Muscle of back (tissue), 11 donors: ENCODE data around the gene DTD1. TPM values are rescaled to one million over a fixed set of nuclear protein-coding genes. Genes with fewer than 3 reads are reported as not detected.
"Not testable (repeated sequence)": the region's sequence is repeated elsewhere in the genome, so short reads cannot be mapped to it uniquely, and the experiment has no call there.

Source experiments
- DNase-seq, 3 donors: peaks; one replicate each; pipeline versions ENCODE4 v3.0.0 to v3.0.0-alpha.2; 2013
- polyA plus RNA-seq, 10 donors: library from polyadenylated mRNA; unstranded; fragments of 120-200 nt; gene quantifications; one replicate each; pipeline ENCODE4 v1.2.1, GENCODE V29; 2013; ENCODE audit not compliant: insufficient read length in 10 of 10

DTD1 gene
- polyA plus RNA-seq, 10 donors, result 13.2 to 20.5 (median 17.4) TPM

DNA sequence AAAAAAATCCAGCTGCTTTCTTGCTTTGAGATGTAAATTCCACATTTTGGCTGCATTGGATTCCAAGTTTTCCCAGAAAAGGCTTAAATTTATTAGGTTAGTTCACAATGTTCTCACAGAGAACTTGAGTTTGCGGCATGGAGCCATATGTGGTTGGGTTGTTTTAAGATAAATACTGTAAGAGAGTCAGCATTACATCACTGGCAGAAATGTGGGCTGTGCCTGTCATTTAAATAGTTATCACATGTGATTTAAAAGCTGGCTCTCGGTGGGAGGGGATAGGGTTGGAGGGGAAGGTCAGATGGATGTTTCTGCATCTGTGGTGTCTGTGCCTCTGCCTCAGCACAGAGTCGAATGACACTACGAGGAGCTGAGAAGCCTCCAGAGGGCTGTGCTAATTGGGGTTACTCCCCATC, 151.9 kb downstream of the DTD1 start:
- DNase-seq, result peak; percentile 60 to 91 (median 74)

DNA sequence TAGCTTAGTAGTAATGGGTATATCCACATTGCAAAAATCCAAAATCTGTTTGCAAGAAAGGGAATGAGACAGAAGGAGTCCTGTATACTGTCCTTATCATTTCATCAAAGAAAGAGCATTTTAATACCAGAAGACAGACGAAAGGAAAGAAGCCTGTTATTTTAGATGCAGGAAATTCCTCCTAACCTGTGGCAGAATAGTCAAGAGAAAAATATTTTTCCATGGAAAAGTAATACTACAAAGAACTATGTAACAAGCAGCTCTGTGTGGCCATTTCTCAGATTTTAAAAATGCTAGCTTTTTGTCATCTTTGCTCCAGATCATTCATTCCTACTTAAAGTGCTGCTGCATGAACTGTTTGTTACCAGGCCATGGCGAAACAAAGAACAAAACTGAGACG, 152.9 kb downstream of the DTD1 start:
- no peak for DNase-seq

DNA sequence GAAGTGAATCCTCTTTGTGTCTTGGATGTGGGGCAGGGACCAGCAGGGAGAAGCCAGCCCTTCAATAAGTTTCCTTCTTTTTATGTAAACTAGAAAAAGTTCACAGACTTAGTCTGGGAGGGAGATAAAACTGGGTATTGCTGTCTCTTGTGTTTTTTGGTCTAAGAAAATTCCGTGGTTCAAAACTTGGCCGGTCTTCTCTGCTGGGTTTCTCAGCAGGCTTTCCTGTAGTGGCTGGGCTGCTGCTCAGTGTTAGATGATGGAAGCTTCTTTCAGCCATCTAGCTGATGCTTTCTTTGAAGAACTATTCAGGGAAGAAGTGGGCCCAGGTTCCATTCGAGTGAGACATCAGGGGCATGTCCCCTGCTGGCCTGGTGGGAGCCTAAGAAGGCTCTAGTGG, 155.0 kb downstream of the DTD1 start:
- no peak for DNase-seq

DNA sequence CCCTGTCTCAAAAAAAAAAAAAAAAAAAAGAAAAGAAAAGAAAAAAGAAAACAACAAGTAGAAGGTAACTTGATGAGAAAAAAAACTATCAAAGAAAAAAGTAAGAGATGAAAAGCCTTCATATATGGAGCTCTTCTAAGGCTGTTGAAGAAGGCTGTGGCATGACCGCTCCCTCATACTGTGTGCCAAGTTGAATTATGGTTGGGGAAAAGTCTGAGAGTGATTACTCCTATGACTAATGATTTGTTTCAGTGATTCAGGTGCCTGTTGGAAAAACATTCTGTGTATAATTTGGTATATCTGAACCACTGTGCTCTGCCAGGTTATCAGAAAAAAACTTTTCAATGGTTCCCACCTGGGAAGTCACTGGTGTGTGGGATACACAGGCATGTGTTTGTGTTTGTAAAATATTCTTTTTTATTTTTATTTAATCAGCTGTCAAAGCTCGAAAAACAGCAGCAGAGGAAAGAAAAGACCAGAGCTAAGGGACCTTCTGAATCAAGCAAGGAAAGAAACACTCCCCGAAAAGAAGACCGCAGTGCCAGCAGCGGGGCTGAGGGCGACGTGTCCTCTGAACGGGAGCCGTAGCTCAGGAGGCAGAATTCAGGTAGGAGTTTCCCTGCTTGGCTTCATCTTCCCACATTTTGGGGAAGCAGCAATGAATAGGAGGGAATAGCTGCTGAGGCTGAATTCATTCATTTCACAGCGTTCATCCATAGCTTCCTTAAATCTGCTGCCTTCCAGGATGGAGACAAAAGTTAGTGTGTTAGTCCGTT, 156.0 kb downstream of the DTD1 start:
- no peak for DNase-seq

DNA sequence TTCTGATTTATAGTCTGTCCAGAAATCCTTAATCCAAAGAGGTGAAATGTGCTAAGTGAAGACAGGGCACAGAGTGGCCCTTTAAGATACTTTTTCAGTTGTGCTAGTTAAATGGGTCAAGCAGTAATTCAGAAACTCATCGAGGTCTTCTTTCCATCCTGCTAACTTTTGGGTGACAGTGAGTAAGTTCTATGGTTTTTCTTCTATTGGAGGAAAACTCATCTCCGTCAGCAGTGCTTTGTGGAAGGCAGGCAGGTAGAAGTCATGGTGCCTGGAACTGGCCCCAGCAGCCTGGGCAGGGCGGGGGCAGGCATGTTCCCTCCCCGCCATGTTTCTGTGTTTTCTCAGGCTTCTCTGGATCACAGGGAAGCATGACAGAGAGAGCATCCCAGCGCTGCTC, 159.2 kb downstream of the DTD1 start:
- no peak for DNase-seq

DNA sequence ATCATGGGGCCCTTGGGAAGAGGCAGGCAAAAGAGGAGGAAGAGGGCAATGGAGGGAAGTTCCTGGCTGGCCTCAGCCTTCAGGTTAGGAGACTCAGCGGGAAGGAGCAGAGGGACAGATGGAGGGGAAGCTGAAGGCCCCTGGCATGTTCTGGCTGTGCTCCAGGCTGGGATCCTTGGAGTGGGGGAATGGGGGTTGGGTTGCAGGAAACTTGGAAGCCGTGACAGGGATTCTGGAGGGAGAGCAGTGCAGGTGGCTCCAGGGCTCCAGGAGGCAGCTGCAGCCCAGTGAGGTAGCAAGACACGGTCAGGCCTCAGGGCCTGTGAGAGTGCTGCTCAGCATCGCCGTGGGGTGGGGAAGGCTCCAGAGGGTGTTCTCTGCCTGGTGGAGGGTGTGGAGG, 161.1 kb downstream of the DTD1 start:
- peak in 2 of 3 donors; percentile 5 to 9 for DNase-seq

DNA sequence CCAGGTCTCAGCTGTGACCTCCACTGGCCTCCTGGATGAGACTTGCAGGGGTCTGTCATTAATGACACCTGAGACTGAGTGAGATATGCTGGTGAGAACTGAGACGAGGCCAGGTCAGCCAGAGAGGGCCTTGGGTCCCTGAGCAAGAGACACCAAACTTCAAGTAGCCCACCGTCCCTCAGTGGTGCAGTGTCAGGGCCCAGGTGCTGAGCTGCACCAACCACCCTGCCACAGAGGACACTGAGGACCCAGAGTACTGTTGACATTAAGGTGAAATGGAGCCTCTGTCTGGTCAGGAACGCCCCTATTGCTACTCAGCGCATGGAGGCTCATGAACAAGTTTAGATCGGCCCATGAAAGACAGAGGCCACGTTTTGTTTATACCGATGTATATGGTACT, 161.7 kb downstream of the DTD1 start:
- no peak for DNase-seq

DNA sequence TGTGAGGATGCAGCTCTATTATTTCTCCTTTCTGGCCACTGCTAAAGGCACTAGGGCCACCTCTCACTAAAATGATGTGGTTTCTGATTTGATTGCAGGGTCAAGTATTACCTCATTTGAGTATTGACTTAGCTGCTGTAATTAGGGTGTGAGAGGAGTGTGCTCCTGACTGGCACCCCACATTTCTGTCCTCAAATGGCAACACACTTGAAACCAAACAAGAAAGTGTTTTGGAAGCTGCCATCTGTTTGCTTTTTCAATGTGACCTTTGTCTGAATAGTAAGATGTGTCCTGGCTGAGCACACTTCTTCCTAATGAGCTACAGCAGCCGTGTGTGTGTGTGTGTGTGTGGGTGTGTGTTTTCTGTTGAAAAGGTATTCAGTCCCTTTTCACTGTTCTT, 162.9 kb downstream of the DTD1 start:
- no peak for DNase-seq

DNA sequence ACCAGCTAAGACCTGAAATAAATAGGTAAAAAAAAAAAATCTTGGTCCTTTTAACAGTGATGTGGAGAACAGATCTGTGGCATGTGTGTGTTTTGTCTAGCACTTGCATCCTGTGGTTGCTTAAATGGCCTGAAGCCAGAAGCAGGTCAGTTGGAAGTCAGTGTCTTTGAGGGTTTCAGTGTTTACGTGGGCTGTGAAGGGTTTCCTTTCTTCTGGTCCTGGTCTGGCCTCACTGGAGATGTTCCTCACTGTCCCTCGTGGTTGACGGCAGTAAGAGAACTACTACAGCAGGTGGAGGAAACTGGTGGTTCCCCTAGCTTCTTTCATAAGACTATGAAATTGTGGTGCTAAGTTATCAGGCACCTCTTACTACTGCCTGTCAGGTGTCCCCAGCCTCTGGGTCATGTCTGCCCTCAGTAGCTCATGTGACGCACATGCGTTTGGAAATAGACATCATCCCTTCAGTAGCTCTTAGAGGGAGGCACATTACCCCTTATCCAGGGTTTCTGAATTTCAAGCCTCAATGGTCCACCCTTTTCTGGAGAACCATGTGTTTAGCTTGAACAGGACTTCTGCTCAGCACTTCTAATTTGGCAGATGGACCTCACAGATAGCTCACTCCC, 166.3 kb downstream of the DTD1 start:
- DNase-seq, result no peak

DNA sequence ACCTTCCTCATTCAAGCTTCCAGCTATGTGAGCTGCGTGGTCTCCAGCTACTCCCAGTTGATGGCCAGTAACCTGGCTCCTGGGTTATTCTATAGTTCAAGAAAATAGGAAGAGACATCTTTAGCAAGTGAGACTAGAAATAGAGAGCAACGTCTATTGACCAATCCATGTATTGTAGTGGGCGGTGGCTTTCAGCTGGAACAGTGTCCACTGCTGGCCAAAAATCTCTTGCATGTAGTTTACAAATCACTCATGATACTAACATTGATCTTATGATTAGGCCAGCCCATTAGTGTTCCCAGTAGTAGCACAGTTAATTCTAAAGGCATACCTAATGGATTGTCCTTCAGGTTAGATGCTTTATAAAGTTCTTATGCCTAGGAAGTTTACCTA, 166.8 kb downstream of the DTD1 start:
- DNase-seq, result no peak

DNA sequence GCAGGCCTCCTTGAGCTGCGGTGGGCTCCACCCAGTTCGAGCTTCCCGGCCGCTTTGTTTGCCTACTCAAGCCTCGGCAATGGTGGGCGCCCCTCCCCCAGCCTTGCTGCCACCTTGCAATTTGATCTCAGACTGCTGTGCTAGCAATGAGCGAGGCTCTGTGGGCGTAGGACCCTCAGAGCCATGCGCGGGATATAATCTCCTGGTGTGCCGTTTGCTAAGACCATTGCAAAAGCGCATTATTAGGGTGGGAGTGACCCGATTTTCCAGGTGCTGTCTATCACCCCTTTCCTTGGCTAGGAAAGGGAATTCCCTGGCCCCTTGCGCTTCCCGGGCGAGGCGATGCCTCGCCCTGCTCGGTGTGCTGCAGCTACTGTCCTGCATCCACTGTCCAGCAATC, 173.0 kb downstream of the DTD1 start:
- not testable (repeated sequence) for DNase-seq

DNA sequence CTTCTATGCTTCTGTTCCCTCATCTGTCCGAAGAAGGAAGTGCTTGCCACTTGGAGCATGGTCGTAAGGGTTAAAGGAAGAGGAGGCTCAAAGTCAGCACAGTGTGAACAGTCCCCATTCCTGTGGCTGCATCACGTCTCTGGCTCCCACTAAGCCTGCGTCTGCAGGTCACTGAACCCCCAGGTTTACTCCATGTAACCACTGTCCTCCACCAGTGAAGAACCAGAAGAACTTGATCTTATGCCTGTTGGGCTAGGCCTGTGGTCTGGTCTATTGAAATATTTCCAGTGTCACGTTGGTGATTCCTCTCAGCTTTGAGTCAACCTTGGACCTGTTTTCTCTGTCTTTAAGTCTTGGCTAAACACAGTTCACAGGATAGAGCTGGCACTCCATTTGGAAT, 179.8 kb downstream of the DTD1 start:
- DNase-seq, result no peak

DNA sequence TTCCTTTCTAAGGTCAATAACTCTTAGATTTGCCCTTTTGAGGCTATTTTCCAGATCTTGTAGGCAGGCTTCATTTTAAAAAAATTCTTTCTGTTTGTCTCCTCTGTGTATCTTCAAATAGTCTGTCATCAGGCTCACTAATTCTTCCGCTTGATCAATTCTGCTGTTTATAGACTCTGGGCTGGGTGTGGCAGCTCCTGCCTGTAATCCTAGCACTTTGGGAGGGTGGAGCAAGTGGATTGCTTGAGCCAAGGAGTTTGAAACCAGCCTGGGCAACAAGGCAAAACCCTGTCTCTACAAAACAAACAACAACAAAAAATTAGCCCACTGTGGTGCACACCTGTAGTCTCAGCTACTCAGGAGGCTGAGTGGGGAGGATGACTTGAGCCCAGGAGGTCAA, 185.7 kb downstream of the DTD1 start:
- DNase-seq, result no peak

DNA sequence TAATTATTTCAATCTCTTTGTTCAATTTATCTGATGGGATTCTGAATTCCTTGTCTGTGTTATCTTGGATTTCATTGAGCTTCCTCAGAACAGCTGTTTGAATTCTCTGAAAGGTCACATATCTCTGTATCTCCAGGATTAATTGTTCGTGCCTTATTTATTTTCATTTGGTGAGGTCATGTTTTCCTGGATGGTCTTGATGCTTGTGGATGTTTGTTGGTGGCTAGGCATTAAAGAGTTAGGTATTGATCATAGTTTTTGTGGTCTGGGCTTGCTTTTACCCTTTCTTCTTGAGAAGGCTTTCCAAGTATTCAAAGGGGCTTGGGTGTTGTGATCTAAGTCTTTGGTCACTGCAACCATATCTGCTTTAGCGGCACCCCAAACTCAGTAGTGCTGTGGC, 186.4 kb downstream of the DTD1 start:
- no peak for DNase-seq

DNA sequence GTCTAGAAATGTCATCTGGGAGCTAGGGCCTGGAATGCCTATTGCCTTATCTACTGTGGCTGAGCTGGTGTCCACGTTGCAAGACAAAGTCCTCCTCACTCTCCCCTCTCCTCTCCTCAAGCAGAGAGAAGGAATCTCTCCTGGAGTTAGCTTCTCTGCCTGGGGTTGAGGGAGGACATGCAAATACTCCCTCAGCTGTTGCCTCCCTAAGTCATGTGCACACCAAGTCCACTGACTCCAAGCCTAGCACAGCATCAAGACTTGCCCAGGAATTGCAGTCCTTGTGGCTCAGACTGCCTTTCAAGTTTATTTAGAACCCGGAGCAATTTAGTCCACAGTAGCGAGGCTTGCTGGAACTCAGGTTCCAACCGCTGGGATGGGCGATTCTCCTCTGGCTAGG, 187.8 kb downstream of the DTD1 start:
- DNase-seq, result no peak

DNA sequence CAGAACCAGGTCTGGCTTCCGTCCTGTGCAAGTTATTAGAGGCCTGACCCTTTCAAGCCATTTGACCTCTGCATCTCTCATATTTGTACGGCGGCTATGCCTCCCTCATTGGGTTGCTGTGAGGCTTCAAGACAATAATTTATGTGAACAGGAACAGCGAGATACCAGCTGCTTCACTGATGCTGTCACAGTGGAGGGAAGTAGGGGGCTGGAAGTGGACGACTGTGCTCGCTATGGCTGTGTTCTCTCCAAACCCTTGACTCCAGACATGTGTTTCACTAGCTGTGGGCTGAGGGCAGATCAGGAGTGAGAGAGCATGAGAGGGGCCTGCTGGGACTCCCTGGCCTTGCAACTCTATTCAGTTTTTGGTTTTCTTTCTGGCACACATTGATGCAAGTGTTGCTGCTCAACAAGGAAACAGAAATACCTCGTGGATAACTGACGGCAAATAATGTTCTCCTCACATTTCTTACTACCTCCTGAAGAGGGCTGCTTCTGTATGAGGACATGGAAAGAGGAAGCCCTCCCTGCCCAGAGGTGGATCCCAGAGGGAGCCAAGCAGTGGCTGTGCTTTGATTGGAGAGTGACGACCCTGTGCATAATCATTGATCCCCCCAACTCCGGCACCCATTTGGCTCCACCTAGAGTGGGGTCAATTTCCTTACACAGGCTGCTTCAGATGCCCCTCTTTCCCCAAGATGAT, 191.0 kb downstream of the DTD1 start:
- DNase-seq, result no peak

DNA sequence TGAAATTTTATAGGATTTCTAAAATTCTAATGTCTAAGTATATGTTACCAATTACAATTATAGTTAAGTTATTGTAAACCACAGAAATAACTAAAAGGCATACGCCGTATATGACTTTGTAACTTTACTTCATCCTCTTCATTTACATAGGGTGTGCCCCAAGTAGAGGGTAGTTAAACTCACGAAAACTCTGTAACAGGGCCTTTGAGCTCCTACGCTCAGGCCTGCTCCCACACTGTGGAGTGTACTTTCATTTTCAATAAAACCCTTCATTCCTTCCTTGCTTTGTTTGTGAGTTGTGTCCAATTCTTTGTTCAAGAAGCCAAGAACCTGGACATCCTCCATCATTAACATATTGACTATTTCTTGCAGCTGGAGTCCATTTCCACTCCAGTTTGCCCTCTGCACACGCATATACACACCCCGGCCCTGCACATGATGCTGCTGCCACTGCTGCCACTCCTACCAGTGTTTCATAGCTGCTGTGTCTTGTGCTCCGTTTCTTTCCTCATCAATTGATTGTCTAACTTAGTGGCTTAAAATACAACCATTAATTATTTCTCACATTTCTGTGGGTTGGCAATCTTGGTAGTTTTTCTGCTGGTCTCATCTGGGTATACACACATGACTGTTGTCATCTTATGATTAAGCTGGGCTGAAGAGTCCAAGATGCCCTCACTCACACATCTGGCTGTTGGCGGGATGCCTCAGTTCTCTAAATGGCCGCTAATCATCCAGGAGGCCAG, 192.7 kb downstream of the DTD1 start:
- DNase-seq, result no peak

DNA sequence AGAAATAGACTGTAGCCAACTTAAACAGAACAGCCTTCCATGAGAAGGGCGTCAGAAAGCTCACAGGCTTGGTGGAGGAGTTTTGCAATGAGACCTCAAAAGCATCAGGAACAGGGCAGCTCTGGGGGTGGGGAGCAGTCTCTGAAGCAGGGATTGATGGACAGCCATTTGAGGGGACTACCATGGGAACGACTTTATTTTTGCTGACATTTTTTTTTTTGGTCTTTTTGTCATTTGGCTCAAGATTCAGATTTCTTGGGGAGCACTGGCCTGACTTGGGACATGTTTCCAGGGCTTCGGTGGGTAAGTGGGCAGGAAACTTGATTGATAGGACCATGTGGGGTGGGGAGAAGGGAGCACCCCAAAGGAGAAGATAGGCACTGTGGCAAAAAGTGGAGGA, 193.7 kb downstream of the DTD1 start:
- DNase-seq, result no peak

DNA sequence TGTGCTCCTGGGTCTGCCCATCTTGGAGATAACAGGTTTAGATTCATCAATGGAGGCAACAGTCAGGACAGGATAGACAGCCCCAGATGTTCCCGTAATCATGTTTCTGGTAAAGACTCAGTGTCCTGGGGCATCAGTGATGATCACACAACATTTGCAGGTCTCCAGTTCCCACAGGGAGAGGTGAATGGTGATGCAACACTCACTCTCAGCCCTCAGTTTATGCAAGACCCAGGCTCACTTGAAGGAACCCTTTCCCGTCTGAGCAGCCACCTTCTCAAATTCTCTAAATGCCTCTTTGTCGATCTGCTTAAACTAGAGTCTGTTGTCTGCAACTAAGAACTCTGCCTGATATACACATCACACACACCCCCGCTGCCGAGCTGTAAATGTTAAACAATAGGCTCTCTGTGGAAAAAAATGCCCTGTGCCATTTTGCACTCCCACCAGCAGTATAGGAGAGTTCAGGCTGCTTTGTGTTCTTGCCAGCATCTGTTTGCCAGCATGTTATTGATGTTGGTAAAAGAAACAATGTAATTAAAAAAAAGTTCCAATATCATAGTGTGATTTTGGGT, 195.6 kb downstream of the DTD1 start:
- DNase-seq, result no peak

DNA sequence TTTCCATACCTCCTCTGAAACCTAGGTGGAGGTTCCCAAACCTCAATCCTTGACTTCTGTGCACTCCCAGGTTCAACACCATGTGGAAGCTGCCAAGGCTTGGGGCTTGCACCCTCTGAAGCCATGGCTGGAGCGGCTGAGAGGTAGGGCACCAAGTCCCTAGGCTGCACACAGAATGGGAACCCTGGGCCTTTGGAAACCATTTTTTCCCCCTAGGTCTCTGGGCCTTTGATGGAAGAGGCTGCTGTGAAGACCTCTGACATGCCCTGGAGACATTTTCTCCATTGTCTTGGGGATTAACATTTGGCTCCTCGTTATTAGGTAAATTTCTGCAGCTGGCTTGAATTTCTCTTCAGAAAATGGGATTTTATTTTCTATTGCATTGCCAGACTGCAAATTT, 199.2 kb downstream of the DTD1 start:
- DNase-seq, result not testable (repeated sequence)

DNA sequence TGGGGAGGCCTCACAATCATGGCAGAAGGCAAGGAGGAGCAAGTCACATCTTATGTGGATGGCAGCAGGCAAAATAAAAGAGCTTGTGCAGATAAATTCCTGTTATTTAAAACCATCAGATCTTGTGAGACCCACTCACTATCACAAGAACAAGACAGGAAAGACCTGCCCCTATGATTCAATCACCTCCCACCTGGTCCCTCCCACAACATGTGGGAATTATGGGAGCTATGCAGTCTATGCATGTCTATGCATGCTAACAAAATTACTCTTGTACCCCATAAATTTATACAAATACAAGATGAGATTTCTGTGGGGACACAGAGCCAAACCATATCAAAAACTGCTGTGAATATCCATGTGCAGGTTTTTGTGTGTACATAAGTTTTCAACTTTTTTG, 200.2 kb downstream of the DTD1 start:
- no peak for DNase-seq

DNA sequence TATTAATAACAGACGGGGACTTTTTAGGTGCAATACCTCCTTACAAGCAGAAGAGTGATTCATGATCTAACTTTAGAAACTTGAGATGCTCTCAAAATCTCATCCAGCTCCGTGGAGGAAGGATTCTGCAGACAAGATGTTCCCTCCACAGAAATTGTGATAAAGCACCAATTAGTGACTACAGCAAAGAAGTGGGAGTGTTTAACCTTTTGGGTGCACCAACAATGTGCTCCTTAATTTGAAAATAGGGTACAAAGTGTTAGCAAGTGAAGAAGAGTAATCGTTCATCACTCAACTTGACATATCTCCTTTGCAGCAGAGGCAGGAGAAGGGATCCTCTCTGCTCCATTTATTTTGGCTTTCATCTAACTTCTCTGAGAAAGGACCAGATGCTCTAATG, 202.9 kb downstream of the DTD1 start:
- DNase-seq, result no peak
